Gastrocnemius medialis (tissue), 4 donors: ENCODE data around the gene TBX3. TPM values are rescaled to one million over a fixed set of nuclear protein-coding genes. Genes with fewer than 3 reads are reported as not detected.

Experiments used
- ATAC-seq, 2 donors: fragments of 150-250 bp; one replicate each; pipeline ENCODE4 v1.9.1; 2016
- DNase-seq, 2 donors: peaks; one replicate each; pipeline ENCODE4 v3.0.0-alpha.2; 2019
- H3K27ac ChIP-seq, 4 donors: fragments of 200-600 bp; sonication (generic); 1 replicate in 1 of 4; 2 replicates in 3 of 4; pipeline ENCODE4 v1.5.1; 2016 to 2018; ENCODE audit warnings: mild to moderate bottlenecking in 2 of 4, moderate library complexity in 1 of 4
- H3K27me3 ChIP-seq, 3 donors: fragments of 200-600 bp; sonication (generic) in 2 of 3; 1 replicate in 1 of 3; 2 replicates in 2 of 3; pipeline versions ENCODE4 v1.5.1 to v1.6.0; 2016 to 2019; ENCODE audit warnings: mild to moderate bottlenecking in 1 of 3, moderate library complexity in 1 of 3
- H3K36me3 ChIP-seq, 2 donors: fragments of 200-600 bp; sonication (generic) in 1 of 2; one replicate each; pipeline ENCODE4 v1.5.1; 2017 to 2018
- H3K4me1 ChIP-seq, 2 donors: fragments of 200-600 bp; sonication (generic) in 1 of 2; one replicate each; pipeline ENCODE4 v1.5.1; 2016 to 2017; ENCODE audit warnings: mild to moderate bottlenecking in 2 of 2
- H3K4me3 ChIP-seq, 4 donors: fragments of 200-600 bp; sonication (generic) in 3 of 4; 1 replicate in 1 of 4; 2 replicates in 3 of 4; pipeline ENCODE4 v1.5.1; 2016 to 2019; ENCODE audit warnings: mild to moderate bottlenecking in 2 of 4
- H3K9me3 ChIP-seq, 3 donors: fragments of 200-600 bp; sonication (generic) in 2 of 3; 1 replicate in 1 of 3; 2 replicates in 2 of 3; pipeline ENCODE4 v1.5.1; 2016 to 2019
- CTCF ChIP-seq, 5 experiments: fragments of 450-650 bp in 3 of 5; fragments of 200-600 bp in 2 of 5; sonication (generic) in 2 of 5; IDR thresholded peaks in 4 of 5; conservative IDR thresholded peaks in 1 of 5; 1 replicate in 4 of 5; 2 replicates in 1 of 5; pipeline ENCODE4 v1.5.1; 2016 to 2019; ENCODE audit warnings: antibody characterized with exemption in 5 of 5, mild to moderate bottlenecking in 3 of 5, moderate library complexity in 3 of 5
- POLR2A ChIP-seq, 2 donors: fragments of 450-650 bp; IDR thresholded peaks; one replicate each; pipeline ENCODE4 v1.6.1; 2017; ENCODE audit warnings: antibody characterized with exemption in 2 of 2, mild to moderate bottlenecking in 2 of 2, moderate library complexity in 2 of 2
- in situ Hi-C, 4 donors: fragments of 200-750 bp; cut with MboI; loops; one replicate each; pipeline versions ENCODE4 v1.15.0 to v1.8.0; 2017; ENCODE audit warnings: low sequenced_read_pairs in 4 of 4
- intact Hi-C: fragments of 100-400 bp; cut with DNase I; formaldehyde crosslinking; loops from one replicate; pipeline ENCODE4 v1.15.1; 2023; ENCODE audit warnings: low total_unique reads
- total RNA-seq, 4 donors: library from RNA; depleted of rRNA; stranded (reverse); fragments of >200 nt; gene quantifications; one replicate each; pipeline versions ENCODE4 v1.1.0 to v1.2.3, GENCODE V29; 2016

Gene TBX3
- total RNA-seq, 4 donors from 2014 or later: 7.5 to 16.7 (median 11.9) TPM

GRCh38 chr12:114685320-114685781, 1.4 kb upstream of the TBX3 start:
- Histone ChIP-seq H3K4me3 (peak overlapping the region; percentile 65 to 88 (median 76)), H3K36me3 (no peaks in the 10 kb centered on the region), H3K4me1 (peaks cover 12 to 15% of the 10 kb centered on the region in 2 donors), H3K27ac (peak overlapping the region; percentile 85 to 97 (median 94)), H3K27me3 (peaks cover 6 to 23% (median 23%) of the 10 kb centered on the region in 3 donors), H3K9me3 (no peaks in the 10 kb centered on the region)
- ATAC-seq (no peak), DNase-seq (no peak)
- TF ChIP-seq POLR2A (IDR thresholded peaks at IDR 0.05): no peak
- TF ChIP-seq CTCF (IDR thresholded peaks at IDR 0.05 in 4 of 5, conservative IDR thresholded peaks at IDR 0.05 in 1 of 5): no peak
- in situ Hi-C loops (loop anchor here in 1 of 4 donors (25.0 kb wide), 1 partner anchor 652 kb away; no protein-coding TSS in a partner anchor), intact Hi-C loops (loop anchor here (2.0 to 10.0 kb wide), 2 partner anchors 17 to 769 kb away; no protein-coding TSS in a partner anchor)

- peaks cover 6 to 23% (median 20%) of the 10 kb centered on the region in 3 donors for H3K27me3 ChIP-seq
- H3K9me3 ChIP-seq: no peaks in the 10 kb centered on the region
- DNase-seq (no peak), ATAC-seq (peak in 1 of 2 donors; percentile 17)
- peak overlapping the region; percentile 65 to 88 (median 76) for H3K4me3 ChIP-seq
- in situ Hi-C loops: loop anchor here in 1 of 4 donors (25.0 kb wide), 1 partner anchor 652 kb away; no protein-coding TSS in a partner anchor
- peaks cover 12 to 15% of the 10 kb centered on the region in 2 donors for H3K4me1 ChIP-seq
- H3K27ac ChIP-seq: peak overlapping the region; percentile 85 to 97 (median 94)
- intact Hi-C loops: loop anchor here (1.0 to 10.0 kb wide), 5 partner anchors 16 to 770 kb away; no protein-coding TSS in a partner anchor
- peaks cover 0 to 2% of the 10 kb centered on the region in 2 donors for H3K36me3 ChIP-seq
- no peak for TF ChIP-seq CTCF (IDR thresholded peaks at IDR 0.05 in 4 of 5, conservative IDR thresholded peaks at IDR 0.05 in 1 of 5)
- TF ChIP-seq POLR2A (IDR thresholded peaks at IDR 0.05): no peak
Measured at GRCh38 chr12:114684870-114685273, 897 bp upstream of the TBX3 start.

- Histone ChIP-seq H3K9me3 (no peaks in the 10 kb centered on the region), H3K27ac (peak overlapping the region; percentile 85 to 97 (median 94)), H3K27me3 (peaks cover 3 to 21% (median 11%) of the 10 kb centered on the region in 3 donors), H3K4me3 (peak overlapping the region; percentile 65 to 88 (median 76)), H3K36me3 (peaks cover 0 to 14% of the 10 kb centered on the region in 2 donors), H3K4me1 (peaks cover 12 to 15% of the 10 kb centered on the region in 2 donors)
- TF ChIP-seq POLR2A (IDR thresholded peaks at IDR 0.05): no peak
- TF ChIP-seq CTCF (IDR thresholded peaks at IDR 0.05 in 4 of 5, conservative IDR thresholded peaks at IDR 0.05 in 1 of 5): no peak
- intact Hi-C loops (loop anchor here (1.0 to 10.0 kb wide), 5 partner anchors 15 to 771 kb away; no protein-coding TSS in a partner anchor), in situ Hi-C loops (loop anchor here in 1 of 4 donors (25.0 kb wide), 1 partner anchor 654 kb away; no protein-coding TSS in a partner anchor)
- DNase-seq (no peak), ATAC-seq (peak; percentile 16 to 21)
Measured at GRCh38 chr12:114683709-114684097, 272 bp downstream of the TBX3 start.

GRCh38 chr12:114682785-114683708, 928 bp downstream of the TBX3 start:
- intact Hi-C loops: loop anchor here (5.0 to 10.0 kb wide), 3 partner anchors 544 to 772 kb away; no protein-coding TSS in a partner anchor
- H3K27me3 ChIP-seq: peaks cover 0 to 14% (median 5%) of the 10 kb centered on the region in 3 donors
- peak overlapping the region; percentile 85 to 97 (median 94) for H3K27ac ChIP-seq
- H3K4me3 ChIP-seq: peak overlapping the region; percentile 65 to 88 (median 76)
- peaks cover 0 to 20% of the 10 kb centered on the region in 2 donors for H3K36me3 ChIP-seq
- no peaks in the 10 kb centered on the region for H3K9me3 ChIP-seq
- in situ Hi-C loops: loop anchor here in 1 of 4 donors (25.0 kb wide), 1 partner anchor 654 kb away; no protein-coding TSS in a partner anchor
- TF ChIP-seq CTCF (IDR thresholded peaks at IDR 0.05 in 4 of 5, conservative IDR thresholded peaks at IDR 0.05 in 1 of 5) (peak in 2 of 5 experiments; percentile 20 to 25), POLR2A (IDR thresholded peaks at IDR 0.05) (no peak)
- ATAC-seq (peak; percentile 23 to 24), DNase-seq (peak in 1 of 2 donors; percentile 24)
- peaks cover 12 to 15% of the 10 kb centered on the region in 2 donors for H3K4me1 ChIP-seq
